Measurements from ENCODE around the gene DLGAP4.

The DLGAP4 gene

GRCh38 chr20:36315545-36316351 lies 9.6 kb downstream of the DLGAP4 start:
- no peak overlapping the region for H3K27ac ChIP-seq
- H3K9me3 ChIP-seq, result no peaks in the 10 kb centered on the region
- DNase-seq, result peak in 1 of 2 donors; percentile 34
- H3K4me1 ChIP-seq, result no peaks in the 10 kb centered on the region
- peaks cover 0 to 54% of the 10 kb centered on the region in 2 donors for H3K27me3 ChIP-seq
- H3K36me3 ChIP-seq, result no peaks in the 10 kb centered on the region
- TF ChIP-seq, protein P1, sequence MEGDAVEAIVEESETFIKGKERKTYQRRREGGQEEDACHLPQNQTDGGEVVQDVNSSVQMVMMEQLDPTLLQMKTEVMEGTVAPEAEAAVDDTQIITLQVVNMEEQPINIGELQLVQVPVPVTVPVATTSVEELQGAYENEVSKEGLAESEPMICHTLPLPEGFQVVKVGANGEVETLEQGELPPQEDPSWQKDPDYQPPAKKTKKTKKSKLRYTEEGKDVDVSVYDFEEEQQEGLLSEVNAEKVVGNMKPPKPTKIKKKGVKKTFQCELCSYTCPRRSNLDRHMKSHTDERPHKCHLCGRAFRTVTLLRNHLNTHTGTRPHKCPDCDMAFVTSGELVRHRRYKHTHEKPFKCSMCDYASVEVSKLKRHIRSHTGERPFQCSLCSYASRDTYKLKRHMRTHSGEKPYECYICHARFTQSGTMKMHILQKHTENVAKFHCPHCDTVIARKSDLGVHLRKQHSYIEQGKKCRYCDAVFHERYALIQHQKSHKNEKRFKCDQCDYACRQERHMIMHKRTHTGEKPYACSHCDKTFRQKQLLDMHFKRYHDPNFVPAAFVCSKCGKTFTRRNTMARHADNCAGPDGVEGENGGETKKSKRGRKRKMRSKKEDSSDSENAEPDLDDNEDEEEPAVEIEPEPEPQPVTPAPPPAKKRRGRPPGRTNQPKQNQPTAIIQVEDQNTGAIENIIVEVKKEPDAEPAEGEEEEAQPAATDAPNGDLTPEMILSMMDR (IDR thresholded peaks at IDR 0.05), result no peak
- H3K4me3 ChIP-seq, result no peak overlapping the region
- intact Hi-C loops (cut with DNase I; ENCODE audit: low total_unique reads), result no loop called here

DNA sequence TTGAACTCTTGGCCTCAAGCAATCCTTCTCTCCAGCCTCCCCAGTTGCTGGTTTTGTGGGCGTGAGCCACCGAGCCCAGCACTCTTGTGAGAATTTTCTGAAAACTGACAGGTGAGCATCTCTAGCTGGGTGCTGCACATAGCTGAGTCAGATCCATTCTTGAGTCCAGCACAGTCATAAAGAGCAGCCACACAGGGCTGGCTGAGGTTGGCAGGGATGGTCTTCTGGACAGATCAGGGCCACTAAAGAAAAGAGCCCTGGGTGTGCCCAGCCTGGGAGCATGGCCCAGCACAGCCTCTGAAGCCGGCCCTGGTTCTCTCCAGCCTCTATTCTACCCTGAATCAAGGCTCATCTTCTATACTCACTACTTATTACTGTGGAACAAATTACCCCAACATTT lies 11.5 kb downstream of the DLGAP4 start:
- no peak for DNase-seq
- intact Hi-C loops (cut with DNase I; ENCODE audit: low total_unique reads), result no loop called here
- Histone ChIP-seq H3K36me3 (no peaks in the 10 kb centered on the region), H3K9me3 (no peaks in the 10 kb centered on the region), H3K27ac (no peak overlapping the region), H3K4me3 (no peak overlapping the region), H3K27me3 (peaks cover 0 to 52% of the 10 kb centered on the region in 2 donors), H3K4me1 (no peaks in the 10 kb centered on the region)
- TF ChIP-seq, protein P1 (IDR thresholded peaks at IDR 0.05), result no peak

GRCh38 chr20:36318166-36318565 lies 12.0 kb downstream of the DLGAP4 start:
- no peak overlapping the region for H3K4me3 ChIP-seq

GRCh38 chr20:36319356-36320260 lies 13.5 kb downstream of the DLGAP4 start:
- Histone ChIP-seq H3K27ac (no peak overlapping the region), H3K36me3 (no peaks in the 10 kb centered on the region), H3K27me3 (peaks cover 0 to 38% of the 10 kb centered on the region in 2 donors), H3K9me3 (peaks cover 0 to 4% (median 4%) of the 10 kb centered on the region in 3 donors), H3K4me3 (no peak overlapping the region), H3K4me1 (no peaks in the 10 kb centered on the region)
- TF ChIP-seq, protein P1 (IDR thresholded peaks at IDR 0.05), result no peak
- intact Hi-C loops (cut with DNase I; ENCODE audit: low total_unique reads), result no loop called here
- no peak for DNase-seq

More at GRCh38 chr20:36318166-36318565, 12.0 kb downstream of the DLGAP4 start:
- H3K9me3 ChIP-seq, result no peaks in the 10 kb centered on the region
- H3K4me1 ChIP-seq, result no peaks in the 10 kb centered on the region
- no peak overlapping the region for H3K27ac ChIP-seq
- intact Hi-C loops (cut with DNase I; ENCODE audit: low total_unique reads), result no loop called here
- no peaks in the 10 kb centered on the region for H3K36me3 ChIP-seq
- no peak for DNase-seq
- TF ChIP-seq, protein P1 (IDR thresholded peaks at IDR 0.05), result no peak
- peaks cover 0 to 47% of the 10 kb centered on the region in 2 donors for H3K27me3 ChIP-seq

- TF ChIP-seq, protein P1 (IDR thresholded peaks at IDR 0.05), result no peak
- intact Hi-C loops (cut with DNase I; ENCODE audit: low total_unique reads), result no loop called here
- no peak for DNase-seq
Observed at GRCh38 chr20:36320261-36320897, 14.2 kb downstream of the DLGAP4 start.

More at GRCh38 chr20:36320261-36320897, 14.2 kb downstream of the DLGAP4 start:
- Histone ChIP-seq H3K36me3 (no peaks in the 10 kb centered on the region), H3K4me1 (no peaks in the 10 kb centered on the region), H3K9me3 (peaks cover 0 to 4% (median 4%) of the 10 kb centered on the region in 3 donors), H3K27me3 (peaks cover 0 to 38% of the 10 kb centered on the region in 2 donors), H3K4me3 (no peak overlapping the region), H3K27ac (no peak overlapping the region)

Measured in tibial artery (tissue), 4 donors.